GM12892 (cell line): Measurements from ENCODE around the gene ACTG1.

Experiments
- DNase-seq: peaks from one replicate; pipeline ENCODE4 v3.0.0; 2011; ENCODE audit not compliant: insufficient read length
- FAIRE-seq: peaks from 2 replicates; lab custom pipeline; 2011; peaks lifted over from hg19 to GRCh38; lab: Jason Lieb, UNC
- POLR2A ChIP-seq: IDR thresholded peaks from 2 replicates; pipeline ENCODE4 v1.6.1; 2011; ENCODE audit warnings: low read depth, low read length, control low read depth
- POLR2AphosphoS5 ChIP-seq: IDR thresholded peaks from 2 replicates; pipeline ENCODE4 v1.6.1; 2011; ENCODE audit warnings: low read depth, low read length, control low read depth
- TAF1 ChIP-seq: IDR thresholded peaks from 2 replicates; pipeline ENCODE4 v1.6.1; 2011; ENCODE audit warnings: low read depth, mild to moderate bottlenecking, control low read depth, low read length, borderline replicate concordance

Gene ACTG1

DNA sequence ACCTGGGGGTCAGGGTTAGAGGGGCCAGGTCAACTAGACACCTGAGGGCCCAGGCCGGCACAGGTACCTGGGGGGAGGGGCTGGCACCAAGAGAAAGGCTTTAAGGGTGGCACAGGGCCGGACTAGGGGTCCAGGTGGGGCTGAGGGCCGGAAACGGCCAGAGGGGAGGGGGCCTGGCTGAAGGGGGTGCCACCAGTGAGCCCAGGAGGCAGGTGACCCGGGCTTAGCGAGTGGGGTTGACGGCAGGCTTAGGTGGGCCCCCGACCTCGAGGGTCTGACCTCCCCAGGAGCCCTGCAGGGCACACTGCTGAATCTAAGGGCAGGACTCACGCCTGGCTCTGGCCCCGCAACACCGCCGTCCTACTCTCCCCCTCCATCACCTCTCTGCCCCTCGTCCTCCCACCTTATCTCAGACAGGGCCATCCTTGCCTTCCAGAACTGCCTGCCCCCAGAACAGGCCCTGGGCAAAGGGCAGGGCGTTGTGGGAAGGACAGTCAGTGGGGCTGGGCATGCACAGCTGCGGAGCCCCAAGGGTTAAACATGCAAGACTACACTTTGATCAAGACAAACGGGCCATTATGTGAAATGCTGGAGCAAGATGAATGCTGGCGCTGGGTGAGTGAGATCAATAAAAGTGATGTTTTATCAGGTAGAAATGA lies 44.4 kb downstream of the ACTG1 start:
- no peak for DNase-seq
- FAIRE-seq = no peak
- TF ChIP-seq POLR2A (no peak), POLR2AphosphoS5 (no peak), TAF1 (no peak)

DNA sequence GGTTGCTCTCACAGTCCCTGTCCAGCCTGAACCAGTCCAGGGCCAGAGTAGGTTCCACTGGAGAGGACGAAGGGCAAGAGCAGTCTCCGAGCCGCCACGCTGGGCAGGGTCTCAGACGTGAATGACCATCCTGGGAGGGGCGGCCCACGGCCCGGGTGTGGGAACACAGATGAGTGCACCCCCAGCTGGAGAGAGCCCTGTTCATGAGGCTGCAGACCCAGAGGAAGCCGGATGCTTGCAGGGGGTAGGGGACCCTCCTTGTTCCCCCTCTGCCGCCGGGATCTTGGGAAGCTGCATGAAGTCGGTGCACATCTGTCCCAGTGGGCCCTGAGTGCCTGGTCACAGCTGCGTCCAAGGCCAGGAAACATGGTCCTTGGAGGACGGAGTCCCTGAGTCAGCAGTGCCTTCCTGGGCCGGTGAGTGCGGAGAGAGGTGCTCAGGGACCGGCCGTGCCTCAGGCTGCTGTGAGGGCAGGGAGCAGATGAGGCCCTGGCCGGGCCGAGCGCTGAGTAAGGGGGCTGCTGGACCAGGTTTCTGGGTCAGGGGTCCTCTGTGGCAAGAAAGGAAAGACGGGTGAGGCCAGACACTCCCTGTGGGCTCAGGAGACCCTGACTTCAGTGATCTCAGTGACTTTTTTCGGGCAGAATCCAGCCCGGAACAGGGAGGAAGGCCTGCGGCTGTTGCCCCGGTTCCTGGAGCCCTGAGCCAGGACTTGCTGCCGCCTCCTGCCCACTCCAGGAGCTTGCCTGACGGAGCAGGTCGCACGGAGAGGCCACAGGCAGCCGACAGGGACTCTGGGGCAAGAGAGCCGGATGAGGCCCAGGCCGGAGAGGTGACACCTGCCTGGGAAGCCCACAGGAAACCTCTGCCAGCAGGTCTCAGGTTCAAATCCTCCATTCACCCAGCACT lies 45.8 kb downstream of the ACTG1 start:
- DNase-seq (no peak), FAIRE-seq (no peak)

DNA sequence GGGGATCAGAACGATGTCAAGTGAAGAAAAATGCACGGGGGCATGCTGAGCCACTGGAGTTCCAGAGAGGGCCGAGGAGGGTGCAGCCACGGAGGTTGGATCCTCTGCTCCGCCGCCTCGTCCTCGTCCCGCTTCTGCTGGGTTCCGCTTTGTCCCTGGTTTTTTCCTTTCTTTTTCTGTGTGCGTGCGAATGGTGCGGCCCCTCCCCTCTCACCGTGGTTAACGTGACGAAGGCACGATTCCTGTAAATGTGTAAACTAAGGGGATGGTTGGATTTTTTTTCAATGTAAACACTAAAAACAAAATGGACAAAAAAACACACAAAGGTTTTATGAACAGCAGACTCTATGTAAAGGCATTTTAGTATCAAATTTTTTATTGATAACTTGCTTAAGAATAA lies 46.7 kb downstream of the ACTG1 start:
- FAIRE-seq (no peak), DNase-seq (no peak)
- TF ChIP-seq TAF1 = no peak
- no peak for TF ChIP-seq POLR2AphosphoS5
- TF ChIP-seq POLR2A = no peak

More for the DNA sequence above, 45.8 kb downstream of the ACTG1 start:
- TF ChIP-seq TAF1 = no peak
- TF ChIP-seq POLR2A = no peak
- TF ChIP-seq POLR2AphosphoS5 = no peak

DNA sequence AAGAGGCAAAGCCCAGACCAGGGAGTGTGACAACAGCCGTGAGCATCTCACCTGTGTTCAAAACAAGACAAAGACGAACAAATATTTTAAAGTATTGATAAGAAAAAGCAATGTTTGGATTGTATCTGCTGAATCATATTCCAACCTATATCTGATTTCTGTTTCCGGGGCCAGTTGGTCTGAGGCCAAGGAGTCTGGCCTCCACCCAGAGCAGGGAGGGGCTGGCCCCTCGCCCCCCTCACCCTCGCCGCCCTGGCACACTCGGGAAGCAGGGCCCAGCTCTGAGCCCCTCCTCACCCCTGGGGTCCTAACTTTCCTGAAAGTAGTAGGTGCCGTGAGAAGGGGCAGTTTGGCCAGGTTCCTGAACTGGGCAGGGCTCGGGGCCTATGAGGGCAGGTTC lies 48.0 kb downstream of the ACTG1 start:
- DNase-seq (no peak), FAIRE-seq (no peak)
- no peak for TF ChIP-seq POLR2AphosphoS5
- TF ChIP-seq POLR2A = no peak
- no peak for TF ChIP-seq TAF1

DNA sequence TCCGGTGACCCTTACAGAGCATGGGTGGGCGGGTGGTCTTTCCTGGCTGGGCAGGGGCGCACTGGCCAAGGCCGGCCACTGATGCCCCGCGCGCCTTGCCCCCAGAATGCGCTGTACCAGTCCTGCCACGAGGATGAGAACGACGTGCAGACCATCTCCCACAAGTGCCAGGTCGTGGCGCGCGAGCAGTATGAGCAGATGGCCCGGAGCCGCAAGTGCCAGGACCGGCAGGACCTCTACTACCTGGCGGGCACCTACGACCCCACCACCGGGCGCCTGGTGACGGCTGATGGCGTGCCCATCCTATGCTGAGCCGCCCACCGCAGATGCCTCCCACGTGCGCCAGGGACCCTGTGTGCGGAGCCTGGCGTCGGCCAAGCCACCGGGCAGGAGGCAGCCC lies 49.1 kb downstream of the ACTG1 start:
- FAIRE-seq (no peak), DNase-seq (no peak)
- no peak for TF ChIP-seq TAF1
- no peak for TF ChIP-seq POLR2A
- no peak for TF ChIP-seq POLR2AphosphoS5

DNA sequence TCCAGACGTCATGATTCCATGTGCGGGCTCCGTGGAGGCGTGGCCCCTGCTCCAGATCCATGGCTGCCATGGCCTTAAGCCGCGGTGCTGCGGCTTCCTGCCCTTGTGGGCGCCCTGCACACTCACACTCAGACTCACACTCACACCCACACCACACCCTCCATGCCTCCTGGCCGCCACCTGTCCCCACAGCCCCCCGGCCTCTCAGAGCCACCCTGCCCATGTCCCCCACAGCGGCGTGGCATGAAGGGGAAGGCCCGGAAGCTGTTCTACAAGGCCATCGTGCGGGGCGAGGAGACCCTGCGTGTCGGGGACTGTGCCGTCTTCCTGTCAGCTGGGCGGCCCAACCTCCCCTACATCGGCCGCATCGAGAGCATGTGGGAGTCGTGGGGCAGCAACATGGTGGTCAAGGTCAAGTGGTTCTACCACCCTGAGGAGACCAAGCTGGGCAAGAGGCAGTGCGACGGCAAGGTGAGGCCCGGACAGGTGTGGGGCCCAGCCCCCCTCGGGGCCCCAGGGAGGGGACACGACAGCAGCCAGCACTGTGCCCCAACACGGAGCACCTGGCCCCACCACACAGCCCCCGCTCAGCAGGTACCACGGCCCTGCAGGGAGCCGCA lies 50.0 kb downstream of the ACTG1 start:
- TF ChIP-seq POLR2AphosphoS5 (no peak), TAF1 (no peak)
- DNase-seq (no peak), FAIRE-seq (no peak)

DNA sequence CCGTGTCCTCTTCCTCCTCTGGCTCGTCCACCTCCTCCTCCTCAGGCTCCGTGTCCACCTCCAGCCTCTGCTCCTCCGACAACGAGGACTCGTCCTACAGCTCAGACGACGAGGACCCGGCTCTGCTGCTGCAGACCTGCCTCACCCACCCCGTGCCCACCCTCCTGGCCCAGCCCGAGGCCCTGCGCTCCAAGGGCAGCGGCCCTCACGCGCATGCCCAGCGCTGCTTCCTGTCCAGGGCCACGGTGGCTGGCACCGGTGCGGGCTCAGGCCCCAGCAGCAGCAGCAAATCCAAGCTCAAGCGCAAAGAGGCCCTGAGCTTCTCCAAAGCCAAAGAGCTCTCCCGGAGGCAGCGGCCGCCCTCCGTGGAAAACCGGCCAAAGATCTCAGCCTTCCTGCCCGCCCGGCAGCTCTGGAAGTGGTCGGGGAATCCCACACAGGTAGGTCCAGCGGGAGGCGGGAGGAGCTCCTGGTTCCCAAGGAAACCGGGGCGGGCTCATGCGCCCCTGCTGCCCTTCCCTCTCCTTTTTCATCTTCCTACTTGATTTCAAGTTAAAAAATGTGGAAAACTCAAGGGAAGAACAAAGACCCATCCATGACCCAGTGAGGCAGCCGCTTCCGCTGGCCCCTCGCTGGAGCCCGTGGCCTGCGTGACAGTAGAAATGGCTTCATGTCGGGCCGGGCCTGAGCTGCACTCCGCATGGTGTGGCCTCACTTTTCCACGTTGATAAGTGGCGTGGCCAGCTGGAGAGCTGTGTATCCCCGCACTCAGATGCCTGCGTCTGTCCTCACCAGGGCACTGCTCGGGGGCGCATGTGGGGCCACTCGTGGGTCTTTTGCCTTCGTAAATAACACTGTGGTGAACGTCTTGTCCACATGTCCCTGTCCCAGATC lies 50.7 kb downstream of the ACTG1 start:
- TF ChIP-seq POLR2A = no peak
- DNase-seq = no peak
- no peak for FAIRE-seq

DNA sequence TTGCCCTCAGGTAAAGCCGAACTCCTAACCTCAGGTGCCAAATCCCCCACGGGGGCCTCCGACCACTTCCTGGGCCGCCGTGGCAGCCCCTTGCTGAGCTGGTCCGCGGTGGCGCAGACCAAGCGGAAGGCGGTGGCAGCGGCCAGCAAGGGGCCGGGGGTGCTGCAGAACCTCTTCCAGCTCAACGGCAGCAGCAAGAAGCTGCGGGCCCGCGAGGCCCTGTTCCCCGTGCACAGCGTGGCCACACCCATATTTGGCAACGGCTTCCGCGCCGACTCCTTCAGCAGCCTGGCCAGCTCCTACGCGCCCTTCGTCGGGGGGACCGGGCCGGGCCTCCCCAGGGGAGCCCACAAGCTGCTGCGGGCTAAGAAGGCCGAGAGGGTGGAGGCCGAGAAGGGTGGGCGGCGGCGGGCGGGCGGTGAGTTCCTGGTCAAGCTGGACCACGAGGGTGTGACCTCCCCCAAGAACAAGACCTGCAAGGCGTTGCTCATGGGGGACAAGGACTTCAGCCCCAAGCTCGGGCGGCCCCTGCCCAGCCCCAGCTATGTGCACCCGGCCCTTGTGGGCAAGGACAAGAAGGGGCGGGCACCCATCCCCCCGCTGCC lies 51.6 kb downstream of the ACTG1 start:
- DNase-seq (no peak), FAIRE-seq (no peak)
- no peak for TF ChIP-seq TAF1
- no peak for TF ChIP-seq POLR2AphosphoS5
- no peak for TF ChIP-seq POLR2A
